GM18909 (cell line): ENCODE data around the gene GLP1R.

Experiments used
- ATAC-seq: cut with Tn5 transposase; IDR thresholded peaks from one replicate; pipeline ENCODE4 v1.9.1; 2021; ENCODE audit warnings: mild to moderate bottlenecking; ENCODE audit not compliant: unreplicated experiment, poor library complexity

Gene GLP1R

DNA sequence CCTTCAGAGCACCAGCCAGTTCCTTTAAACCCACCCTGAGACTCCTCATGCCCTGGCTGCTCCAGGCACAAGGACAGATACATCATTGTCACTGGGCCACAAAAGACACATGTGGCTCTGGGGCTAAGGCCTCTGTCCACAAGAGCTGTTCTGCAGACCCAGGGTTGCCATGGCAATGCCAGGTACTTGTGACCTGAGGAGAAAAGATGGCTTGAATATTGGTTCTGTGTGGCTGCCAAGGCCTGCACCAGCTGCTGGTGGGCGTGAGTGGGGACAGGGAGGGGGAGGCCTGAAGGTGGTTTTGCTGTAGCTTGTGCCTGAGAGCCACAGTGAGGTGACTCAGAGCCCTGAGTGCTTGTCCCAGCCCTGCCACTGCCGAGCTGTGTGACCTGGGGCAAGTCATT, 34.7 kb downstream of the GLP1R start:
- ATAC-seq = no peak

DNA sequence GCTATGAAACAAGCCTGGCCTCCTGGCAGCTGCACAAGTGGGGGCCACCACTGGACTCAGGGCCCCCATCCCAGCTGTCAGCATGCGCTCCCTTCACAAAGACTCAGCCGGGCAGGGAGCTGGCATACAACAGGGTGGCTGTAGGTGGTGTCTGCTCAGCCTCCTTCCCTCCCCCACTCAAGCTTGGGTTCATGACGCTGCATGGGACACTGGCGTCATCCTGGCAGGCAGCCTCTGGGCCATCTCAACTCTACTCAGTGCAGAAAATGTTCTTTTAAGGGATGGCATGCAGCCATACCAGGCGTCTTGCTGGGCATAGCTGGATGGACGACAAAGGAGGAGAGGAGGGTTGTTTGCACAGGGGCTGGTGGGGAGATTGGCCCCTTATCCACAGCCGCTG, 35.9 kb downstream of the GLP1R start:
- ATAC-seq = no peak

DNA sequence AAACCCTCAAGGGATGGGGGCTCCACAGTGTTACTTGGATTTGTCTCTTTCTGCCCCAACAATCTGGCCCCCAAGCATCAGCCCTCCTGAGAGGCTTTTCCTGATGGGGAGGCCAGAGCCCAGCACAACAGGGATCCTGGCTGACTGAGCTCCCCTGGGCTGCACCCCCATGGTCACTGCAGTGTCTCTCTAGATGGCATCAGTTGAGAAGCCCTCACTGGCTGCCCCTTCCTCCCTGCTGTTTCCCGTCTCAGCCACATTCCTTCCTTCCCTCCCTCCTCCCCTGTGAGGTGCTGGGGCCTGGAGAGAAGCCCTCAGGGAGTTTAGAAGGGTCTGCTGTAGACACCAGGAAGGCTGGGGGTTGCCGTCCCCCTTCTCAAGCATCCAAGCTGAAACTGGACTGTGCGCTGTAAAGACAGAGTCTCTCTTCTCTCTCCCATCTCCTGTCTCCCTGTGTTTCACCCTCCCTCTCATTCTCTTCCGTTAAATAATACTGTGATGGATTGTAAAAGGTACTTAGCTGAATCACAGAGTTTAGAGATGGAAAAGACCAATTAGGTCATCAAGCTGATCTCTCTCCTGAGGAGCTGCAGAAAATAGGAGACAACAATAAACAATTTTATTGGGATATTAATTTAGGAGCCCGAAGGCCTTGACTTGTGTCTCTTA, 36.7 kb downstream of the GLP1R start:
- no peak for ATAC-seq

DNA sequence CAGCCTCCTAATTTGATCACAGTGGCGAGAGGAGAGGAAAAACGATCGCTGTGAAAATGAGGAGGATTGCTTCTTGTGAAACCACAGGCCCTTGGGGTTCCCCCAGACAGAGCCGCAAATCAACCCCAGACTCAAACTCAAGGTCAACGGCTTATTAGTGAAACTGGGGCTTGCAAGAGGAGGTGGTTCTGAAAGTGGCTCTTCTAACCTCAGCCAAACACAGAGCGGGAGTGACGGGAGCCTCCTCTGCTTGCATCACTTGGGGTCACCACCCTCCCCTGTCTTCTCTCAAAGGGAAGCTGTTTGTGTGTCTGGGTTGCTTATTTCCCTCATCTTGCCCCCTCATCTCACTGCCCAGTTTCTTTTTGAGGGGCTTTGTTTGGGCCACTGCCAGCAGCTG, 37.7 kb downstream of the GLP1R start:
- ATAC-seq = no peak

DNA sequence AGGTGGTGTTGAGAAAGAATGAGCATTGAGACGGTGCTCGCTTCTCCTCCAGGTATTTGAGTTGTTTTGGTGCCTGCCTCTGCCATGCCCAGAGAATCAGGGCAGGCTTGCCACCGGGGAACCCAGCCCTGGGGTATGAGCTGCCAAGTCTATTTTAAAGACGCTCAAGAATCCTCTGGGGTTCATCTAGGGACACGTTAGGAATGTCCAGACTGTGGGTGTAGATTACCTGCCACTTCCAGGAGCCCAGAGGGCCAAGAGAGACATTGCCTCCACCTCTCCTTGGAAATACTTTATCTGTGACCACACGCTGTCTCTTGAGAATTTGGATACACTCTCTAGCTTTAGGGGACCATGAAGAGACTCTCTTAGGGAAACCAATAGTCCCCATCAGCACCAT, 38.1 kb downstream of the GLP1R start:
- no peak for ATAC-seq

DNA sequence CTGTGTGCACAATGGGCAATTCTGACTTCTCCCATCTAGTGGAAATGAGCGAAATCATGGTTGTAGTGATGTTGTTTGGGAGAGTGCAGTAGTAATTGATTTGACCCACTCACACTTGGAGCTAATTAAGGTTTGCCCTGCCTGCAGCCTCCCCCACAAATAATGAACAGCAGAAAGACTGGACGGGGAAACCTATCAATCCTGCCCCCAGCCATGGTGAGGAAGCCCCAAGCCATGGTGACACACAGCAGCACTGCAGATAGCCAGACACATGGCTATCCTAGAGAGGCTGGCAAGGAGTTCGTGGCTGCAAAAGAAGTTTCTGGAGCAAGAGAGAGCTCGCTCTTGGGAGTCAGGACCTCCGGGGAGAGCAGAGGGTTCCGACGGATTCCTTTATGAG, 38.6 kb downstream of the GLP1R start:
- ATAC-seq = no peak

DNA sequence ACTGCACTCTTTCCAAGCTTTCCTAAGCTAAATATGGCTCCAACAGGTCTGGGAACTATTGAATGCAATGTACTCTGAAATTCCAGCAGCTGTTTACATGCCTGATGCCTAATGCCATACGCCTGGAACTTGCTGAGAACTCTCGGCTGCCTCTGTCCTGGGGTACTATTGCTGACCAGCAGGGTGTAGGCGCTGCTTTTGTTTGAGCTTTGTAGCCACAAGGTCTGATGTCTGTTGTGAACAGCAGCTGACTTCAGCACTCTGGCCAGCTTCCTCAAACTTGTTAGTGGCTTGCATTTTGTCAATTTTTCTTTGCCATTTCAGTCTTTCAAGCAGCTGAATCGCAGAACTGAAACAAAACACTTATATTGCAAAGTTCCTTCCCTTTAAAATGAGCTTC, 39.8 kb downstream of the GLP1R start:
- no peak for ATAC-seq

DNA sequence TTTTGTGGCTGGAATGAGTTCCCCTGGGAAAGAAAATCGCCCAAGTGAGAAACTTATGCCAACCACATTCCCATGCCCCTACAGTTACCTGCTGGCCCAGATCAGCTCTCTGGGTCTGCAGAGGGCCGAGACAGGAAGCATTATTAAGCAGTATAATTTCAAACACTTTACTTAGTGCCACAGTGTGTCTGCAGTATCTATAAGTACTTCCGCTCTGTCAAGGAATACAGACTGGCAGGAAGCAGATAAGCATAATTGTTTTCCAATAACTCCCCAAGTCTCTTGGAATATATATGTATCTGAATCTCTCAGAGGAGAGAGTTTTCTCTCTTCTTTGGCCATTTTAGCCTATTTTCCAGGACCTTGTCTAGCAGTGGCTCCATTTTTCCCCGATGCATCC, 41.5 kb downstream of the GLP1R start:
- no peak for ATAC-seq

DNA sequence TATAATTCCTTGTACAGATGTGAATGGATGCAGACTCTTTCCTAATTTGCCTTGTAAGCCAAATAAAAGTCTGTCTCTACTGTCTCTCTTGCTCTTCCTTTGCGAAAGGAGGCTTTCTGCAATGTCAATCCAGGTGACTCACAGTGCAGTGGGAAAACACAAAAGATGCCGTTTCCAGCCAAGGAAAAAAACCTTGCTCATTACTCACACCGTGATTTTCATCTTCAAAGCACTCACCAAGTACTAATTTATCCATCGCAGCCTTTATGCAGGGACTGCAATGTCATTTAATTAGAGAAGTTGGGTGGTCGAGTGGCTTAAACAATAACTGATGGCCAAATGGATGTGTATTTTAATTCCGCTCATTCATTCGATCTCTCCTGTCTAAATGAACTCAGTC, 42.6 kb downstream of the GLP1R start:
- ATAC-seq = no peak

DNA sequence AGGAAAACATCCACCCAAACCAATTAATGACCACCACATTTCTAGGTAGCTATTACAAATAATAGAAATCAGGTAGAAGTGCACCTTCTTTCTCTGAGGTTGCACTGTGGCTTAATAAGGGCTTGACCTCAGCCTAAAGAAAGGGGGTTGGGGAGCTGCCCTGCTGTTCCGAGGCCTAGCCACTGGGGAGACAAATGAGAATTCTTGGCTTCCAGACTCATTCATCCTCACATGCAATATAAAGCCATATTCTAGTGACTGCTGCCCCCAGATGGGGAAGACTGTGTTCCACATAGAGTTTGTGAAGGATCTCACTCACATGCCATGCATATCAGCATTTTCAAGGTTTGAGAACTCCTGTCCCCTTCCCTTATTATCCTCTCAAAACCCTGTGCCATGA, 43.5 kb downstream of the GLP1R start:
- ATAC-seq = no peak

DNA sequence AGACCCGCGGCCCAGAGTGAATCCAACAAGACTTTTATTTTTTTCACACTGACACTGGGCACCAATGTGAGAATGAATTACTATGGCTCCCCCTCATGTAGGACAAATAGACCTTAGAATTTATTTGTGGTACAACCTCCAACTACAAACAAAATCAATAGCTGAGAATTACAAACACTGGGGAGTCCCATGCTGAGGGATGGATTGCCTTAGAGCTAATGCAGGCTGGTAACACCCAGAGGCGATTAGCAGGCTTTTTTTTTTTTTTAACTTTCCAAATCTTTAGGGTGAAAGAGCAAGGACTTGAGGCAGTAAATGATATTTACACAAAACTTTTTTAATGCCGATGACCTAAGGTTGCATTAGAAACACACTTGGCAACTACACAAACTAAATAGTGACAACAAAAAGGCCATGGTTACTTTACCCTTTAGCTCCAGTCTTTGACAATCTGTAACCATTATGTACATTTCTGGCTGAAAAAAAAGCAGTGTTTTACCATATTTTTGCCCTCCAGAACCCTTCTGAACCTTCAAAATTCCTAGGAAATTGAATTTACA, 44.6 kb downstream of the GLP1R start:
- ATAC-seq = no peak

DNA sequence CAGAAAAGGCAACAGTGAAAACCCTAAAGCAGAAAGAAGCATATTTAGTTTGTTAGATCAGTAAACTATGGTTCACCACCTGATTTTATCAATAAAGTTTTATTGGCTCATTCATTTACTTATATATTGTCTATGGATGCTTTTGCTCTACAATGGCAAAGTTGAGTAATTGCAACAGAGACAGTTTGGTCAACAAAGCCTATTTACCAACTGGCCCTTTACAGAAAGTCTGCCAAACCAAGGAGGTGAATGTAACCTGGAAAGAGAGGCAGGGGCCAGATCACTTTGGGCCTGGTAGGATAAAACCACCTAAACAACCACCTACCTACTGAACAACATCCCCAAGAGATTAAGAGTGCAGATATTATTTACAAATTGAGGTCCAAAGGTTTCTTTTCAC, 47.0 kb downstream of the GLP1R start:
- no peak for ATAC-seq

DNA sequence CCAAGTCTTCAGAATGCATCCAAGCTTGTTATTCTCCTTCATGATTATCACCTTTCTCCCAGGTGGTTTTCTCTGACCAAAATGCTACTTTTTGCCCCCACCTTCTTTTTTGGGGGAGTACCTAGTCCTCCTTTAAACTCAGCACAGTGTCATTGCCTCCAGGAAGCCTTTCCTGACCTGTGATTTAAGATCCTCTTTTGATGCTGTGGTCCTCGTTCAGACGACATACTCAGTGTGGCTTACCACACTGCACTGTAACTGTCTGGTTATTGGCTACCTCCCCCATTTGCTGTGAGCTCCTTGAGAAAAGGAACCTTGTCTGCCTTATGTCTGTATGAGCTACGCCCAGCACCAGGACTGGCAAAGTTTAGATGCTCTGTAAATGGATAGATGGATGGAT, 51.8 kb downstream of the GLP1R start:
- no peak for ATAC-seq

DNA sequence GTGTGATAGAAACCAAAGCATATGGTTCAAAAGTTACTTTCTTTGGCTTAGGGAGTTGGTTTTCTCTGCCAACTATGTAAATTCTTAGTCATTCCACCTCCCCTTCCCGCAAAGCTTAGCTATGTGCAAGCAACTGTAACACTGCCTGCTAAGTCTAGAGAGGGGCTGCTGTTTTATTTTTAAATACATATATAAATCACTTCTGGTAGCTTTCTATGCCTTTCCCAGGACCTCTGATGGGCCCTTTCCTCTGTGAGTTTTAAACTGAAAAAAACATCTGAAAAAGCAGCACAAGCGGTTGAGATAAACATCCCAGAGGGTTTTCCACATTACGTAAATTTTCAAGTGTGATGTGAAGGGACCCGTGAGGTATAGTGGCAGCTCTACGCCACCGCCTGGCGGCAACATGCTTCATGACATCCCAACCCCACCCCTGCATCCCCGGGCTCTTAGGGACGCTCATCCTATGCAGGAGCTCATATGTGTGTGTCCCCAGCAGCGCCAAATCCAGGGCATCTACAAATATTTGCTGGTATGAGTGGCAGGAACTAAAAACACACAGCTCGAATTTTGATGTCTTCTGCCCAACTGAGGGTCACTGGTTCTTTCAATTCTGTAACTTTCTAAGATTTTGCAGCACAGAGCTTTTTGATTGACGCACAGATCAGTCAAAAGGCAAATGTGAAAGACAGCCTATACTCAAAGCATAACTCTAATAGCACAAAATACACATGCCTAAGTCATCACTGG, 53.7 kb downstream of the GLP1R start:
- ATAC-seq = peak; percentile 30

DNA sequence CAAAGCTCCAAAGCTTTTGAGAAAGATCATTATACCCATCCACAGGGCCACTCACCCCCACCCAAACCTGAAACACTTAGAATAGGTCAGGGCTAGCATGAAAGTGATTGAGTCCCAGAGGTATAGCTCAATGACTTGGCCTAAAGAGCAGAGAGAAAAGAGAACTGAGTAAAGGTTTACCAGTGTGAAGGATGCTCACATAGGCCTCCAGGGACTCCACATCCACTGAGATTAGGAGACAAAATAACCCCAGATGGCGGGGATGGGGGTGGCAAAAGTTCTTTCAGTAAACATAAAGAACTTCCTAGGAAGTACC, 54.2 kb downstream of the GLP1R start:
- ATAC-seq = peak; percentile 61

DNA sequence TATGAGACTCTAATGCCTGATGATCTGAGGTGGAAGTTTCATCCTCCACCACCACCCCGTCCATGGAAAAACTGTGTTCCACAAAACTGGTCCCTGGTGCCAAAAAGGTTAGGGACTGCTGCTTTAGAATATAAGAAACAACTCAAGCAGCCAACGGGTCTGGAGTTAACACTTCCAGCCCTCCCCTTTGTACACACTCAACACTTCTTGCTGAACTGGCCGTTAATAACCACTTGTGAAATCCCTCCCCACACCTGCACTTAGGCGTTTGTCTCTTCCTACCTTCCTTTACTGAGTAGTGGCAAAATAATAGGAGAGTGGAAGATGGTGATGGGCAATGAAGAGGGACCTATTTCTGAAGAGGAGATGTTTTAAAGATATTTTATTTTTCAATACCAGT, 55.9 kb downstream of the GLP1R start:
- no peak for ATAC-seq

DNA sequence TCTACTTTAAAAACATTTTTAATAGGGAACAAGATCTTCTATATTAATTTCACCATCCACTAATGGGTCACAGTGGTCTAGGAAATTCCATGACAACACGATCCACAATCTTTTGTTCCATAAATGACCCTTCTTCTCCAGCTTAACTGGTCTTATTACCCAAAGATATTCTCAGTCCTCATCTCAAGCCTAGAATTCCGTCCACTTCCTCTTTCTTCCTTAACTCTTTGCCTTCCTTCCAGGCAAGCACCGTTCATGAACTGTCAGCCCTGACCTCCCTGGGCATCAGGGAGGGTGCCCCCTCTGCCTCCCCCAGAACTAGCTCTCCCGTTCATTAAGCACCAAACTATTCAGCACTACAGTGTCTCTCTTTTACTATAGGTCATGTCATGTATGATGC, 58.5 kb downstream of the GLP1R start:
- ATAC-seq = no peak

DNA sequence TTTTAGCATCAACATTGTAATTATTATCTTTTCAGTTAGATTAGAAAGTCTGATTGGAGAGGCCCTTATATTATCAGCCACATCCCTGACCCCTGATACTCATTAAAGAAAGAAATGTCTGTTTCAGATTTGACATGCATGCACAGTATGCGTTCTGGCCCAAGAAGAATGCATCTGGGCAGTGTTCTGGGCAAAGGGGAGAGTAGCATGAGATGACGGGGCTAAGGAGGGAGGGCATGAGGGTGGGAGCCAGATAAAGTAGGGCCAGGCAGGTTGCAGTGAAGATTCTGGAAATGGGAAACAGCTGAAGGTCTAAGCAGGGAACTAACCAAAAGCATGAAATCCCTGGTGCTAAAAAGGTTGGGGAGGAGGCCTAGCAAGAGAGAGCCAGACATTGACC, 59.1 kb downstream of the GLP1R start:
- ATAC-seq = no peak

DNA sequence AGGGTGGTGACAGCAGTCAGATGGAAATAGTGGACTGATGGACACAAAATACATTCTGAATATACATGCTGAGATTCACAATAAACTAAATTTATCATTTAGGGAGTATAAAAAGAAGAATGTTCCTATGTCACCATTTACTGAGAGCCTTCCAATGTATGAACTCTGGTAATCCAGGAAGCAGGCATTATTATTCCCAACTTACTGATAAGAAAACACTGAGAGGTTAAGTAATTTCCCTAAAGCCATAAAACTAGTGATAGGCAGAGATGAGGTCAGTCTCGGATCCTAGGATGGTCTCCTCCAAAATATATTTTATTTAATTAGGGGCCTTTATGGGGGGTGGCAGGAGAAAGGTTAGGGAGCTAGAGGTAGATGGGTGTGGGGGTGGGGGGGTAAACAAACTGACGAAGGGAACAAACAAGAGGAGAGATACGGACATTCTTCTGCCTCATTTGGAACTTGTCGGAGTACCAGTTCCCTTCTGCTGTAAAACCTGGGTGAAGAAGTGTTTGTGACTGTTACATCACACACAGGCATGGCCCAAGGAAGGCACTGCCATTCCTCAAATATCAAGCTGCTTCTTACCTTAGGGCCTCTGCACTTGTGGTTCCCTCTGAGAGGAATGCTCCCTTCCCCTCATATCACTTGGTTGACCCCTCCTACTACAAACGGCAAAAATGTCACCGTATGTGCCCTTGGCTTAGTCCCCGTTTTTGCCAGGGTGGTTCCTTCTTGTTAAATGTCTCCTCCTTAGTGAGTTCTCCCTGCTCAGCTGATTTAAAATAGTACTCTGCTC, 59.7 kb downstream of the GLP1R start:
- ATAC-seq = no peak

DNA sequence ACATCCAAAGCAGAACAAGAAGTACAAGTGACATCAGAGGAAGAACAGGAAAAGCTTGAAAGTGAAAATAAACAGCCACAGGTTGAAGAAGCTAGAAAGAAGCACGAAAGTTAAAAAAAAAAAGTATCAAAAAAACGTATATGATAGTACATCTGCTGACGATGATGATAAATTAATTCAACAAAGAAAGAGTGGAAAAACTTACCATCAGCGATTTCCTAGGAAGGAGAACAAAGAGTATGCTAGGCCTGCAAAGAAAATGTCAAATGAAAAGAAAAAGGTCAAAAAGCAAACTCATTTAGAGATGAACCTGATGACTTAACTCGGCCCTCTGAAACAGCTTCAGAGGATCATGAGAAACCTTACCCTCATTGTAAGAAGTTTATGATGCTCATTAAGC, 62.7 kb downstream of the GLP1R start:
- no peak for ATAC-seq

DNA sequence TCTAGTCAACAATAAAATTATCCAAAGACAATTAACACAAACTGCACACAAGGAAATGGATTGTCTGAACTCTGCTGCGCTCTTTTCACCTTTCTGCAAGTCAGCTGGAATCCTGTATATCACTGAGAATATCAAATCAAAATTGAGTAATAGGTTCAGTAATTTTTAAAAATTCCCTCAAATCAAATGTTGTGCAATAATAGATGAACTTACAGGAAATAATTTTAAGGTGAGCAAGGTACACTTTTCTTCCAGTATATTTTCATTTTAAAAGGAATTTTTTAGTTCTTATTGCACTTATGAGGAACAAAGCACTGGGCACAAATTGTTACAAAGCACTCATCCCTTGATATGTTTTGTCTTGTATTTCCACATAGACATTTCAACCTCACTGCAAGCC, 65.2 kb downstream of the GLP1R start:
- ATAC-seq = no peak
